Prostate gland (tissue), 1 donor: Measurements from ENCODE around the gene KIAA0040.

Experiments
- POLR2A ChIP-seq: fragments of 450-650 bp; IDR thresholded peaks from one replicate; pipeline ENCODE4 v1.6.1; 2016; ENCODE audit warnings: antibody characterized with exemption, mild to moderate bottlenecking
- POLR2AphosphoS5 ChIP-seq: sonication (generic); formaldehyde crosslinking; IDR thresholded peaks from one replicate; pipeline ENCODE4 v1.6.1; 2017; ENCODE audit warnings: antibody characterized with exemption

GRCh38 chr1:175219774-175220173 lies 27.2 kb upstream of the KIAA0040 start:
- TF ChIP-seq POLR2AphosphoS5 (no peak), POLR2A (no peak)
